A549 (cell line): Measurements from ENCODE around the gene GRIA1. TPM values are rescaled to one million over a fixed set of nuclear protein-coding genes. Genes with fewer than 3 reads are reported as not detected.

Experiments used
- ATAC-seq, 2 experiments: fragments of 200-7000 bp in 1 of 2; fragments of >200 bp in 1 of 2; cut with Nextera tagmentation in 1 of 2; cut with Tn5 transposase in 1 of 2; 3 replicates each; pipeline versions ENCODE4 v1.8.0 to v1.9.1; 2018 to 2020; ENCODE audit warnings: mild to moderate bottlenecking in 1 of 2, moderate library complexity in 1 of 2
- CTCF ChIA-PET: fragments of 300-600 bp; sonication (Branson Sonifier 250); formaldehyde crosslinking; extraction: SDS; loops from one replicate; lab custom pipeline; 2021; ENCODE audit warnings: antibody characterized with exemption, inconsistent platforms; lab: Yijun Ruan, JAX
- POLR2A ChIA-PET: fragments of 350-600 bp; formaldehyde crosslinking; extraction: SDS; loops from one replicate; lab custom pipeline; 2021; ENCODE audit warnings: antibody characterized with exemption, inconsistent platforms; lab: Yijun Ruan, JAX
- DNase-seq, 2 experiments: peaks; one replicate each; pipeline versions ENCODE4 v3.0.0 to v3.0.0-alpha.2; 2011 to 2016; ENCODE audit warnings: low read depth in 1 of 2, low spot score in 1 of 2
- FAIRE-seq: peaks from 2 replicates; lab custom pipeline; 2011; peaks lifted over from hg19 to GRCh38; lab: Jason Lieb, UNC
- H3K27ac ChIP-seq, 2 experiments: fragments of >200 bp; sonication (Bioruptor Twin); formaldehyde crosslinking; 3 replicates each; pipeline ENCODE4 v1.5.1; 2016 to 2017
- H3K4me1 ChIP-seq: fragments of >200 bp; sonication (Bioruptor Twin); formaldehyde crosslinking; 3 replicates; pipeline ENCODE4 v1.6.1; 2016
- H3K4me2 ChIP-seq: fragments of >200 bp; sonication (Bioruptor Twin); formaldehyde crosslinking; 3 replicates; pipeline ENCODE4 v1.6.1; 2016
- H3K4me3 ChIP-seq: fragments of >200 bp; sonication (Bioruptor Twin); formaldehyde crosslinking; 3 replicates; pipeline ENCODE4 v1.5.1; 2016
- H3K9me3 ChIP-seq: fragments of >200 bp; sonication (Bioruptor Twin); formaldehyde crosslinking; 3 replicates; pipeline ENCODE4 v1.6.1; 2016
- CEBPB ChIP-seq, 2 experiments: fragments of >200 bp in 1 of 2; sonication (Bioruptor Twin) in 1 of 2; formaldehyde crosslinking in 1 of 2; IDR thresholded peaks; 2 replicates each; pipeline ENCODE4 v1.6.1; 2012 to 2016
- CHD4 ChIP-seq: fragments of 200-600 bp; sonication (generic); IDR thresholded peaks from 2 replicates; pipeline ENCODE4 v1.6.1; 2016; ENCODE audit warnings: antibody characterized with exemption, mild to moderate bottlenecking, borderline replicate concordance
- FOSL2 ChIP-seq, 2 experiments: fragments of 450-650 bp in 1 of 2; fragments of >200 bp in 1 of 2; sonication (Bioruptor Twin) in 1 of 2; formaldehyde crosslinking; IDR thresholded peaks; 2 replicates each; pipeline versions ENCODE4 v1.5.0 to v1.6.1; 2016 to 2020; ENCODE audit warnings: mild to moderate bottlenecking in 1 of 2, moderate library complexity in 1 of 2
- FOXS1 ChIP-seq: fragments of 250-450 bp; sonication (Bioruptor Pico); IDR thresholded peaks from 2 replicates; pipeline ENCODE4 v1.5.0; 2020; ENCODE audit warnings: mild to moderate bottlenecking, moderate library complexity
- HMGXB4 ChIP-seq: fragments of 250-450 bp; sonication (Bioruptor Pico); IDR thresholded peaks from 2 replicates; pipeline ENCODE4 v1.5.0; 2021; ENCODE audit warnings: mild to moderate bottlenecking, moderate library complexity, borderline replicate concordance
- JUNB ChIP-seq: fragments of >200 bp; sonication (Bioruptor Twin); formaldehyde crosslinking; IDR thresholded peaks from 2 replicates; pipeline ENCODE4 v1.6.1; 2016
- NFE2L2 ChIP-seq: fragments of 150-350 bp; conservative IDR thresholded peaks from 2 replicates; pipeline ENCODE4 v1.6.1; 2014; ENCODE audit warnings: low read length
- PHF8 ChIP-seq: fragments of 200-600 bp; sonication (generic); IDR thresholded peaks from 2 replicates; pipeline ENCODE4 v1.6.1; 2016; ENCODE audit warnings: low read depth, mild to moderate bottlenecking, antibody characterized with exemption, moderate library complexity, borderline replicate concordance
- RARB ChIP-seq: fragments of 250-450 bp; sonication (Bioruptor Pico); IDR thresholded peaks from 2 replicates; pipeline ENCODE4 v1.8.0; 2021; ENCODE audit warnings: mild to moderate bottlenecking, moderate library complexity
- RCOR1 ChIP-seq: fragments of 150-350 bp; IDR thresholded peaks from 2 replicates; pipeline ENCODE4 v1.6.1; 2014; ENCODE audit warnings: antibody characterized with exemption, low read length, low read depth
- REST ChIP-seq: fragments of 200-600 bp; sonication (generic); IDR thresholded peaks from 2 replicates; pipeline ENCODE4 v1.6.1; 2016; ENCODE audit warnings: antibody characterized with exemption, mild to moderate bottlenecking, moderate library complexity
- RNF2 ChIP-seq: fragments of 200-600 bp; sonication (generic); IDR thresholded peaks from 2 replicates; pipeline ENCODE4 v1.6.1; 2016; ENCODE audit warnings: low read depth, mild to moderate bottlenecking, antibody characterized with exemption, moderate library complexity, borderline replicate concordance
- SREBF2 ChIP-seq: fragments of 450-650 bp; IDR thresholded peaks from 2 replicates; pipeline ENCODE4 v1.6.1; 2014; ENCODE audit warnings: mild to moderate bottlenecking, moderate library complexity
- TFCP2L1 ChIP-seq: fragments of 250-450 bp; sonication (Bioruptor Pico); IDR thresholded peaks from 2 replicates; pipeline ENCODE4 v1.5.0; 2021; ENCODE audit warnings: mild to moderate bottlenecking
- ZC3H11A ChIP-seq: fragments of 450-650 bp; IDR thresholded peaks from 2 replicates; pipeline ENCODE4 v1.6.1; 2014; ENCODE audit warnings: antibody characterized with exemption, mild to moderate bottlenecking
- ZNF302 ChIP-seq: fragments of 250-450 bp; sonication (Bioruptor Pico); IDR thresholded peaks from 2 replicates; pipeline ENCODE4 v1.9.0; 2021; ENCODE audit warnings: inconsistent platforms, mild to moderate bottlenecking, moderate library complexity
- WGBS: methylation state at CpG from one replicate; pipeline ENCODE4 v1.1.6; 2017; ENCODE audit errors: missing lambda C conversion rate; 5-methylcytosine and 5-hydroxymethylcytosine counted together
- polyA plus RNA-seq, 4 experiments: library from polyadenylated mRNA; depleted of rRNA in 3 of 4; stranded (reverse); fragments of >200 nt; fragmentation: RNase III in 1 of 4; extraction: RNeasy Plus Mini Kit Qiagen cat#74134 plus additional on column Dnase treatment in 1 of 4; gene quantifications; 2 replicates in 3 of 4; 3 replicates in 1 of 4; pipeline ENCODE4 v1.2.3, GENCODE V29; 2011 to 2017
- TF ChIP-seq, protein P1 (sequence below): fragments of >200 bp; sonication (Bioruptor Twin); formaldehyde crosslinking; IDR thresholded peaks from 3 replicates; pipeline ENCODE4 v1.6.1; 2016

GRIA1 gene
- polyA plus RNA-seq, 2 of the 4 experiments (the other 2 are of a cell fraction), result not detected

- TF ChIP-seq REST, result no peak
- no peak for TF ChIP-seq RCOR1
- no peak for TF ChIP-seq SREBF2
- TF ChIP-seq PHF8, result no peak
- TF ChIP-seq, all 56 proteins: peak for 0
These were observed 140.1 kb downstream of the GRIA1 start (continued) for GRCh38 chr5:153630546-153630945.

- DNase-seq (no peak), FAIRE-seq (no peak), ATAC-seq (no peak)
- Histone ChIP-seq H3K4me2 (no peak overlapping the region), H3K4me3 (no peak overlapping the region), H3K9me3 (no peaks in the 10 kb centered on the region), H3K4me1 (no peaks in the 10 kb centered on the region; the same call in 2 of the 3 replicates), H3K27ac (no peak overlapping the region)
- TF ChIP-seq FOSL2 (IDR thresholded peaks at IDR 0.05) (no peak), FOSL2 (CRISPR knock-in tag; IDR thresholded peaks at IDR 0.05) (no peak), JUNB (no peak)
- ChIA-PET CTCF (no interaction called here), POLR2A (no interaction called here)
These were observed 142.3 kb downstream of the GRIA1 start for GRCh38 chr5:153632748-153633290.

DNA sequence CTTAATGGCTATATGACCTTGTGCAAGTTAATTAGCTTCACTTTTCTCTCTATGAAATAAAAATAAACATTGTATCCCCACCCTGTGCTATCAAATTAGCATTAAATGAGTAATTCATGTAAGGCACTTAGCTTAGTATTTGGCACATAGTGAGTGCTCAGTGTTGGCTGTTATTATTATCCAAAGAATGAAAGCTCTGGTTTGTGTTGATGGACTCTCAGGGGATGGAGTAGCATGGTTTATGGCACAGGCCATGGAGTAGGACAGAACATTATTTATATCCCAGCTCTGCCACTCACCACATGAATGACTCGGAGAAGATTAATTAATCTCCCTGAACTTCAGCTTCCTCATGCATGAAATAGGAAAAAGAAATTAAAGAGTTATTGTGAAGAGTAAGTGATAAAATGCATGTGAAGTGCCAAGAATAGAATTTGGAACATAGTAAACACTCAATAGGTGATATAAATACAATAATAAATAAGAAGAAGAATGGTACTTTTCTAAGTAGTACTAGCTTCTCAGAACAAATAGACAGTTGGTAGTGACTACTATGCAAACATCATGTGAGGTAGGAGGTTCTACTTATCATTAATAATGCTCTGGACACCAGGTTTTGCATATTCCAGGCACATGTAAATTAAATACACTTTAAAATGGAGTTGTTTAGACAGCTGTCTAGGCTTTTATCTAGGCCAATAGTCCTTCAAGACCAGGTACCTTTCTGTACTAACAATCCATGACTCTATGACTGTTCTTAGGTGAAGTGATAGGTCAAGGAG lies 146.4 kb downstream of the GRIA1 start:
- DNase-seq, result no peak
- no peak overlapping the region for H3K4me2 ChIP-seq
- FAIRE-seq, result no peak
- no peaks in the 10 kb centered on the region for H3K9me3 ChIP-seq
- H3K4me3 ChIP-seq, result no peak overlapping the region
- CTCF ChIA-PET, result no interaction called here
- WGBS, result 65% methylated on average over 1 of the region's 1 CpG
- POLR2A ChIA-PET, result no interaction called here
- no peak overlapping the region for H3K27ac ChIP-seq
- TF ChIP-seq HMGXB4 (CRISPR knock-in tag), result no peak
- no peak for TF ChIP-seq FOXS1 (CRISPR knock-in tag)
- no peak for TF ChIP-seq CHD4
- TF ChIP-seq TFCP2L1 (CRISPR knock-in tag), result no peak
- no peak for TF ChIP-seq CEBPB (IDR thresholded peaks at IDR 0.05)
- TF ChIP-seq FOSL2 (IDR thresholded peaks at IDR 0.05), result no peak
- TF ChIP-seq FOSL2 (CRISPR knock-in tag; IDR thresholded peaks at IDR 0.05), result no peak
- no peaks in the 10 kb centered on the region for H3K4me1 ChIP-seq
- no peak for ATAC-seq

- FAIRE-seq, result no peak
These were observed 149.8 kb downstream of the GRIA1 start for GRCh38 chr5:153640293-153640692.

More at GRCh38 chr5:153640293-153640692, 149.8 kb downstream of the GRIA1 start:
- DNase-seq, result no peak
- ATAC-seq, result no peak
- CTCF ChIA-PET, result no interaction called here
- H3K9me3 ChIP-seq, result no peaks in the 10 kb centered on the region
- H3K4me2 ChIP-seq, result no peak overlapping the region
- WGBS, result 8% methylated on average over 2 of the region's 2 CpGs
- POLR2A ChIA-PET, result no interaction called here
- TF ChIP-seq NFE2L2 (no peak), ZC3H11A (no peak), RNF2 (no peak), ZNF302 (no peak), RARB (CRISPR knock-in tag) (no peak)
- TF ChIP-seq, protein P1, sequence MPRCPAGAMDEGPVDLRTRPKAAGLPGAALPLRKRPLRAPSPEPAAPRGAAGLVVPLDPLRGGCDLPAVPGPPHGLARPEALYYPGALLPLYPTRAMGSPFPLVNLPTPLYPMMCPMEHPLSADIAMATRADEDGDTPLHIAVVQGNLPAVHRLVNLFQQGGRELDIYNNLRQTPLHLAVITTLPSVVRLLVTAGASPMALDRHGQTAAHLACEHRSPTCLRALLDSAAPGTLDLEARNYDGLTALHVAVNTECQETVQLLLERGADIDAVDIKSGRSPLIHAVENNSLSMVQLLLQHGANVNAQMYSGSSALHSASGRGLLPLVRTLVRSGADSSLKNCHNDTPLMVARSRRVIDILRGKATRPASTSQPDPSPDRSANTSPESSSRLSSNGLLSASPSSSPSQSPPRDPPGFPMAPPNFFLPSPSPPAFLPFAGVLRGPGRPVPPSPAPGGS, result no peak
- TF ChIP-seq, all 56 proteins: peak for 0
- Histone ChIP-seq H3K4me3 (no peak overlapping the region), H3K4me1 (no peaks in the 10 kb centered on the region), H3K27ac (no peak overlapping the region)
